PC-9 (cell line): ENCODE data around the gene RIBC1.

Experiments
- EZH2 ChIP-seq: fragments of 200-600 bp; sonication (generic); IDR thresholded peaks from 2 replicates; pipeline ENCODE4 v1.8.0; 2017; ENCODE audit warnings: antibody characterized with exemption, low read depth
- TF ChIP-seq, protein P1 (sequence below): fragments of 200-600 bp; sonication (generic); conservative IDR thresholded peaks from 2 replicates; pipeline ENCODE4 v1.6.1; 2017; ENCODE audit warnings: mixed run types, antibody characterized with exemption, mild to moderate bottlenecking, moderate library complexity

DNA sequence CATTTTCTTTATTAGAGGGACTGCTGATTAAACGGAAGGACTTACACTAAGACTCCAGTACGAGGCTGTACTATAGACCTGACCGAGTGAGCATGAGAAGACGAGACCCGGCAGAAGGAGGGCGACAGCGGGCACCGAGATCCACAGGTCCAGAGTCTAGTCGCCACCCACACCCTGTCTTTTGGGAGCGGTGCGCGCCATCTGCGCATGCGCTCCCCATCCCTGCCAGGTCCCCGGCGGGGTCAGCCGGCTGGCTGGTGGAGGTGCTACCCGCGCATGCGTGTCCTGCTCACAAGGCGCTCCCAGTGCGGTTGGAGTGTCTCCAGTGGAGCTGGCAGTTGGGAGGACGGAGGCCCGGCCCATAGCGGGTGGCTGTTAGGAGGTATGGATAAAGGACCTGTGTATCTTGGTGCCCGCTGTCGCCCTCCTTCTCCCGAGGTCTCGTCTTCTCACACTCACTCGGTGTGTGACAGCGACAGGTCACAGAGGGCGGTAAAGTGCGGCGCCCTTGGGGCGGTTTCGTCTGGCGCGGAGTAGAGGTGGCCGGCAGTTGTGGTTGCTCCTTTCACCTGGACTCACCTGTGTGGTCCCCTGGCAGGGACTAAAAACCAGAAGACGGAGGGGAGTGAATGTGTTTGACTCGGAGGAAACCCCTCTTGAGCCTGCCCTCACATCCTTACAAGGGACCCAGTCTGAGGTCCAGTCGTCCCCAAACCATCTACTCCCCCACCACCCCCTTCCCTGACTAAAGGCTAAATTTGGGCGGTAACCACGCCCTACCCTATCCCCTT, 19.1 kb downstream of the RIBC1 start:
- TF ChIP-seq, protein P1, sequence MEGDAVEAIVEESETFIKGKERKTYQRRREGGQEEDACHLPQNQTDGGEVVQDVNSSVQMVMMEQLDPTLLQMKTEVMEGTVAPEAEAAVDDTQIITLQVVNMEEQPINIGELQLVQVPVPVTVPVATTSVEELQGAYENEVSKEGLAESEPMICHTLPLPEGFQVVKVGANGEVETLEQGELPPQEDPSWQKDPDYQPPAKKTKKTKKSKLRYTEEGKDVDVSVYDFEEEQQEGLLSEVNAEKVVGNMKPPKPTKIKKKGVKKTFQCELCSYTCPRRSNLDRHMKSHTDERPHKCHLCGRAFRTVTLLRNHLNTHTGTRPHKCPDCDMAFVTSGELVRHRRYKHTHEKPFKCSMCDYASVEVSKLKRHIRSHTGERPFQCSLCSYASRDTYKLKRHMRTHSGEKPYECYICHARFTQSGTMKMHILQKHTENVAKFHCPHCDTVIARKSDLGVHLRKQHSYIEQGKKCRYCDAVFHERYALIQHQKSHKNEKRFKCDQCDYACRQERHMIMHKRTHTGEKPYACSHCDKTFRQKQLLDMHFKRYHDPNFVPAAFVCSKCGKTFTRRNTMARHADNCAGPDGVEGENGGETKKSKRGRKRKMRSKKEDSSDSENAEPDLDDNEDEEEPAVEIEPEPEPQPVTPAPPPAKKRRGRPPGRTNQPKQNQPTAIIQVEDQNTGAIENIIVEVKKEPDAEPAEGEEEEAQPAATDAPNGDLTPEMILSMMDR: no peak
- no peak for TF ChIP-seq EZH2
